HG02840 (cell line): ENCODE data around the gene NLRP1.

Experiments
- ATAC-seq: cut with Tn5 transposase; IDR thresholded peaks from one replicate; pipeline ENCODE4 v1.9.1; 2021; ENCODE audit warnings: mild to moderate bottlenecking, moderate library complexity, moderate number of reproducible peaks; ENCODE audit not compliant: unreplicated experiment, low FRiP score

The NLRP1 gene

DNA sequence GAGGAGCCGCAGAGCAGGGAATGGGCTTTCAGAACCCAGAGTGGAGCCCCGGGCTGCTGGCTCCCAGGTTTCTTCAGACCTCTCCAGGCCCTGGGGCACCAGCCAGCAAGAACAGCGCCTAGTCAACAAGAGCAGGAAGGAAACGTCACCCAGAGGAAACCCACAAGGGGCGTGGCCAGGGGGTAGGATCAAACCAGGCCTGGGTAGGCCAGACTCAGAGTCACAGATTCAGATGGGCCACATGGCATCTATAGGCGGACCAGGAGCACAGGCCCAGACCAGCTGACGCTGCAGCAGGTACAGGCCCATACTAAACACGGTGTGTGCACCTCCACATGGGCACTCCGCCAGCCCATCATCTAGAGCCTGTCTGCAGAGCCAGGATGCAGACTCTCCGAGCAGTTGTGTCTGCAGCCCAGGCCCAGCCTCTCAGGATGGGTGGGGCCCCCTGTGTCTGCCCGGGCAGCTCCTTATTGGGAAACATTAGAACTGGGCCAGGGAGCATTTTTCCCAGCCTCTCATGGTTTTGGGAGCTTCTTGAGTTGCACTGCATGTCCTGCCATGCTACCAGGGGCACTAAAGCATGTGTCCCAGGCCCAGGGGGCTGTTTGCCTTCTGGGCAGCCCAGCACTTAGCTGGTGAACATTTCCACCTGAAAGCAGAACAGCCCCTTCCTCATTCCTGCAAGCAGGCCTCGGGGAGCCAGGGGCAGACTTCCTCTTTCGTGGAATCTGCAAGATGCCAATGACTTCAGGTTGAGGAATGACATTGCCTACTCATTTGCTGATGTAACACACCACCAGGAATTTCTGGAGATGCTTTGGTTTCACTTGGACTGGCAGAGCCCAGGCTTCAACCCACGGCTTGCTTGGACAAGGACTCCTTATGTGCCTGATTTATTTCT is at the start of gene NLRP1:
NLRP1 (minus strand) TSS at position 127 of the 904 bp plus-strand sequence. CDS start 552 bp downstream, outside the sequence.
- peak; percentile 83 for ATAC-seq

DNA sequence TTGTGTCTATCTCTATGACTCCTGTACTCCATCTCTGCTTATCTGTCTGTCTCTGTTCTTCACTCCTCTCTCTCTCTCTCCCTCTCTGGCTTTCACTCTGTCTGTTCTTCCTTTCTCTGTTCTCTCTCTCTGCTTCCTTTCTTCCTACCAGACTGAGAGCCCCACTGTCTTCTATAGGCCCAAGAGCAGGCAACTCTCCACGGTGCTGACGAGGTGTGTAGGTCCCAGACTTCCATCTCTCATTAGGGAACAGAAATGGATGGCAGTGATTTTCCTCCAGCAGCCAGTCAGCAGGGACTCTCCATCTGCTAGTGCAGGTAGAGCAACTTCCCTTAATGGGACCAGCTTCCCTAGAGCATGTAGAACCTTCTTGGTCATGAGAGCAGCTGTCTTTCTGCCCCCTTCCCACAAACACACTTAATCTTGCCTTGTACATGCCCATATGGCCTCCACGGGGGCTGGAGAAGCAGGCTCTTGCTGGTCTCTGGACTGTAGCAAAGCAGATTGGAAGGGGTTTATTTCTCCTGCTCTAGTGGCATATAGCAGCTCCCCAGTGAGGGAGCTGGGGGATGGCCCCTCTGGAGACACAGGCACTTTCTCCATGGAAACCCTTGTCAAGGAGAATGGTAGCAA is 47.8 kb upstream of the NLRP1 start:
- ATAC-seq, result no peak

DNA sequence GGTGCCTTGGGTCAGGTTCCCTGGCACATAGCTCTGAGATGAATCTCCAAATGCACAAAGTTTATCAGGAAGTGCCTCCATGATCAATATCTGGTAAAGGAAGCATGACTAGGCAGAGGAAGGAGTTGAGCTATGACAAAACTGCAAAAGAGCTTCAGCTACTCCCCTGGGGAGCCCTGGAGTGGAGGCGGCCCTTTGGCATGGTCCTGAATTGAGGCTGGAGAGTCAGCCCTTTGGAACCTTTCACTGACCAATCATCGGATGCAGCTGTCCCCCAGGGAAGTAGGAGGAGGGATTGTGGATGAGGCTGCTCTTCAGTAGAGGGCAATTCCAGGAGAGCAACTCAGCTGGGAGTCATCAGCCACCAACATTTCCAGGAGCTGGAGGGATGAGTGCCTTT is 46.1 kb upstream of the NLRP1 start:
- no peak for ATAC-seq

DNA sequence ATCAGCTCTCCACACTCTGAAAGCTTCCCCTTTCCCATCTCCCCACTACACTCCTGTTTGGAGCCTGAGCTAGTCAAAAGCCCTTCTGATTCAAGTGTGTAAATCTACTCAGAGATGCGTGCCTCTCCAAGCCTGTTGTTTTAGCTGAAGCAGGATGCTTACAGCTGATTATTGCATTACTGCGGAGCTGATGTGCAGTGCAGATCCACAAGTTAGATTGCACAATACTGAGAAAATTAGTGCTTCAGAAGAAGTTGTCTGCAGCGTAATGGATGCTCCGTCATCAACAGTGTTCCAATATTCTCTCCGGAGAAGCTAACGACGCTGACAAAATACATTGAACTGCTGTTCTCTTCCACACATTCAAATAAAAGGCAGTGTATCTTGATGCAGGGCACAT is 44.8 kb upstream of the NLRP1 start:
- no peak for ATAC-seq

DNA sequence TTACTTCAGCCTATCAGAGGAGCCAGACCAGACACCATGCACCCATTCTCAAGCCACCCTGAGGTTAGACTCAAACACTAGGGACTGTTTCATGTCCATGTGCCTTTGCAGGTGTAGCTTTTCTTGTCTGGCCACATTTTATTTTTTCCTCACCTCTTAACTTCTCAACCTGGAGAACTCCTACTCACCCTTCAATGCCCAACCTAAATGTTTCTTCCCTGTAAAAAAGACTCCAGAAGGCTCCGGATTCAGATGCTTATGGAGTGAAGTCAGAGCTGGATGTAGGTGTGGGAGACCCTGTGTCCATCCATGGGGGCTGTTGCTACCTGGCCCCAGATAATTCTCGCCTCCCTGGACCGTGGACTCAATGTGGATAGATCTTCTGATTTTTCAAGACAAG is 44.0 kb upstream of the NLRP1 start:
- no peak for ATAC-seq

DNA sequence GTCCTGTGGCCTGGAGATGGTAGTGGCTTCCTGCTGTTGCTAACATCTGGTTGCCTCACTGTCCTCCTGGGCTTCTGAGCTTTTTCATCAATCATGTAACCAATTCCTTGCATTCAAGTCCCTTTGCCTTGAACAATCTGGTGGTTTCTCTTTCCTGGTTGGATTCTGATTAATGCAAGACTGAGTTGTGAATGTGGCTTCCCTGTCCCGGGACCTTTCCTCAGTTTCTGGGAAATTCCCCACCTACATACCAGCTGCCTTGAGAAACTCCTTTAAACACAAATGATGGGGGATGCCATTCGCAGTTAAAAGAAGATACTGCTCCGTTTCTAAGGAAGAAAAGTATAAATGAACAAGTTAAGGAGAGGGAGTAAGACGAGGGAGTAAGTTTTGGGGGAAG is 39.9 kb upstream of the NLRP1 start:
- ATAC-seq, result no peak

DNA sequence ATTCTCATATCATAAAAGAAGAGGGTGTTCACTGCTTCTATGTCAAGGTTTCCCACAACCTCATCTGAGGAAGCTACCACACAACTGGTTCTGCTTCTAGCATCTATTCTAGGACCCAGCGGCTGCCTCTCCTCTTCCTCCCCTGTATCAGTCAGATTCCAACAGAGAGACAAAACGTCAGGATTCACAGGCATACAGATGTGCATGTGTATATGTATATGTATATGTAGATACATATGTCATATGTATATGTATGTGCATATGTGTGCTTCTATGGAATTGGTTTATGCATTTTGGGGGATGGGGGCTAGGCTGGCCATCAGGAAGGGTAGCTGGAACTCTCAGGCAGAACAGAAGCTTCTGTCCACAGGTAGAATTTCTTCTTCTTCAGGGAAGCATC is 37.4 kb upstream of the NLRP1 start:
- no peak for ATAC-seq

DNA sequence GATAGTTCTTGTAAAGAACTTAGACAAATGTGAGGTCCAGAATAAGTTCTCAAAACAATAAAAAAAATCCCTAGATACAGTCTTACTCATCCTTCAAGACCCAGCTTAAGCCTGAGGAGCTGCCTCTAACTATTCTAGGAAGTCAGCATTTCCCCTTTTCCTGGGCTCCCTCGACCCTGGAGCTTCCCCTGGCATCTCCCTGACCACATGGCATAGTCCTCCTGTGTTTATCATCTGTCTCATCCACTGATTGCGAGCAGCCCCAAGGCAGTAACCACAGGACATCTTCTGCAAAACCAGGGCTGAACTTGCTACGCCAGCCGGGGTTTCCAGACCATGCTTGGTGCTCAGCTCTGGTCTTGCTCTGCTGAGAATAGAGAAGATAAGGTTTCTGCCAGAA is 36.7 kb upstream of the NLRP1 start:
- ATAC-seq, result no peak

DNA sequence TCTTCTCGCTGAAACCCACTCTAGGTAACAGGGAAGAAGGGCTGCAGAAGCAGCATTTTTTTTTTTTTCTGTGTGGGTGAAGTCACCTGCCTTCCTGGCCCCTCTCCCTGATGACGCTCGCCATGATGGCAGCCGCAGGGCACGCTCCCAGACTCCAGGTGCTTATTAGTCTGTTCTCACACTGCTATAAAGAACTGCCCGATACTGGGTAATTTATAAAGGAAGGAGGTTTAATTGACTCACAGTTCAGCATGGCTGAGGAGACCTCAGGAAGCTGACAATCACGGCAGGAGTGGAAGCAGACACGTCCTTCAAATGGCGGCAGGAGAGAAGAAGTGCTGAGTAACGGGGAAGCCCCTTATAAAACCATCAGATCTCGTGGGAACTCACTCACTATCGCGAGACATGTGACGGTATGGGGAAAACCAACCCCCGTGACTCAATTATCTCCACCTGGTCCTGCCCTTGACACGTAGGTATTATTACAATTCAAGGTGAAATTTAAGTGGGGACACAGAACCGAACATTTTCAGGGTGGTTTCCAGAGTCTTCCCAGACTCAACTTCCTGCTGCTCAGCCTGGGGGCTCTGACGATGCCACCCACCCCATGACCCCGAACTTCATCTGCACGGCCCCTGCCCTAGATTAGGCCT is 34.9 kb upstream of the NLRP1 start:
- no peak for ATAC-seq

DNA sequence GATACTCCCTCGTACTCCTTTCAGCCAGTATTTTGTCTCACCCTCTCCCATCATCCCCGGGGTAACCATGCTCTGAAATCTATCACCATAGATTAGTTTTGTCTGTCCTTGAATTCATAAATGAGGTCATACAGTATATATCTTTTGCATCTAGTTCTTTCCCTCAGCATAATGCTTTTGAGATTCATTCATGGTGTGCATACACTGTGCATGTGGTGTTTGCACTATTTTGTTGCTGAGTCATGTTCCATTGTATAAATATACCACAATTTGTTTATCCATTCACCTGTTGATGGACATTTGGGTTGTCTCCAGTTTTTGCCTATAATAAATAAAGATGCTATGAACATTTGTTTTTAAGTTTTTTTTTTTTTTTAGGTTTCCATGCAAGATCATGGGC is 34.2 kb upstream of the NLRP1 start:
- no peak for ATAC-seq

DNA sequence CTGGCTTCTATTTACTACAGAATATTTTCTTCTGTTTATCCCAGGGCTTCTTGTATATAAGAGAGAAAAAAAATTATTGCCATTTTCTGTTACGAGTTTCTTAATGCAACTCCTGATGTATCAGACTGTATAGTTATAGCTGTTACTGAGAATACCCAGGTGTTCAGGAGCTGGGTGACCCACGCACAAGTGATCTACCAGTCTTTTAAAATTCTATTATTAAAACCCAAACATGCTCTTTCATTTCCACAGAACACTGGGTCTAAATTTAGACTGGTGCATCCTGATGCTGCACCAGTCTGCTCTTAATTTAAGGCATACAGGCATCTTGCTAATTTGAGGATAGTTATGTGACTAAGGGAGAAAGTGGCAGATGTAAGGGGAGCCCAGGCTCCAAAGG is 31.2 kb upstream of the NLRP1 start:
- no peak for ATAC-seq

DNA sequence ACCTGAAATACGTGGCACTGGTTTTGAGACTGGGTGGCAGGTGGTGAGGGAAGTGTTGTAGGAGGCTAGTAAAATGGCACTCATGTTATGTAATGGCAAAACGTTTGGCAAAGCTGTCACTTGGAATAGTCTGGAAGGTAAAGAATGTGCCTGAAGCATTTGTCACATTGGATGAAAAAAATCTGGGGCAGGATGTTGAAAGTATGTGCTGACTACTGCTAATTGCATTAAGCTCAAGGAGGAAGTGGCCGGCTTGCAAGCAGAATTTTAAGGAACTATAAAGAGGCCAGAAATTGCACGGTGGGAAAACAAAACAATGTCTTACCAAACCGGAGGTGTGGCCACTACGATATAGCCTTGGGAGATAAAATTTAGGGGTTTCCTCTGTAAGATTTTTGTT is 26.6 kb upstream of the NLRP1 start:
- no peak for ATAC-seq

DNA sequence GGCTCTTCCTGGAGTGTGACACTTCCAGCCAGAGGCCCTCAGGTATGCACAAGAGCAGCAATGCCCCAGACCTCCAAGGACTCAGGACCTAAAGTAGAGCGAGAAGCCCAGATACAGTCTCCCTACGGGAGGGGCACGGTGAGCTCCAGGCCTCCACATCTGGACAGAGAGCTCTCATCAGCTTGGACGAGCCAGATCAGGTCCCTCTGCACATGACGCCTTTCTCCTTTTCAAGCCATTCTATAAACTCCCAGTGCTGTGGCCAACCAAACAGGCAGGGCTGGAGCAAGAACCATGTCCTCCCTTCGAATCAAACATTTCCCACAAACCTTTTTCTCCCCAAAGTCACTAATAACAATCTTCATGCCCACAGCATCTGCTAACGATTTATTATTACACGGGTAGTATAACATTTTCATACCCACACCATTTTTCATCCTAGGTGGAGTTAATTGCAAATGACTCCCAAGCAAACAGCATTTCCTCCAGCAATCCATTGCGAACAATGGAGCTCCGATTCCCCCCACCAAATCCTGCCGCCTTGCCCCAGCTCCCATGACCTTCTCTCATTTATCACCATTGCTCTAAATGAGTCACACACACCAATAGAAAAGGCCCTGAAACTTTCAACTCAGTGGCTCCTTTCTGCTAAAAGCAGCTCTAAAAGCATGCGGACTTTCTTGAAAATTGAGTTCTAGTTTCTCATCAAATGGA is 24.2 kb upstream of the NLRP1 start:
- no peak for ATAC-seq

DNA sequence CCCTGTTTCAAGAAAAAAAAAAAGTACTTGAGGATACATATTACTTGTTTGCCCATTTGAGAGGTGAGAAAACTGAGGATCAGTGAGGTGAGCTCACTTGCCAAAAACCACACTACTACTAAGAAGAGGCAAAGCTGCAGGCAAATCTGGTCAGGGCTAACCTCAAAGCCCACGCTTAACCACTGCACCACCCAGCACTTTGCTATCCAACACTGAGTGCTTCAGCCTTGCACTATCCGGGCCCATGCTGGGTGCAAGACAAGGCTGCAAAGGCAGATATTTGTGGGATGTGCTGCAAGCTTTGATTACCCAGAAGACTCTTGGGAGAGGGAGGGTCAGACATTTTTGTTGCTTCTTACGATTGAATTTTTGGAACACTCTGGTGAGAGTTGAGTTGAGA is 23.6 kb upstream of the NLRP1 start:
- ATAC-seq, result no peak

DNA sequence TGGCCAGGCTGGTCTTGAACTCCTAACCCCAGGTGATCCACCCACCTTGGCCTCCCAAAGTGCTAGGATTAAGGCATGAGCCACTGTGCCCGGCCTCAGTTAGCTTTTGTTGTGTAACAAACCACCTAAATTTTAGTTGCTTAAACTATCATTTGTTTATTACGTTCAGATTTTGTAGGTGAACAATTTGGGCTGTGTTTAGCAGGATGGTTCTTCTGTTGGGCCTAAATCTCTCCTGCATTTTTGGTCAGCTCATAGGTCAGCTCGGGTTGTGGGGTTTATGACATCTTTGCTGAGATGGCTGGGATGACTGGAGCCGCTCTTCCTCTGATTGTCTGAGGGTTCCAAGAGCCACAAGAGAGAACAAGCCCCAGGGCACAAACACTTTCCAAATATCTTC is 21.1 kb upstream of the NLRP1 start:
- no peak for ATAC-seq

DNA sequence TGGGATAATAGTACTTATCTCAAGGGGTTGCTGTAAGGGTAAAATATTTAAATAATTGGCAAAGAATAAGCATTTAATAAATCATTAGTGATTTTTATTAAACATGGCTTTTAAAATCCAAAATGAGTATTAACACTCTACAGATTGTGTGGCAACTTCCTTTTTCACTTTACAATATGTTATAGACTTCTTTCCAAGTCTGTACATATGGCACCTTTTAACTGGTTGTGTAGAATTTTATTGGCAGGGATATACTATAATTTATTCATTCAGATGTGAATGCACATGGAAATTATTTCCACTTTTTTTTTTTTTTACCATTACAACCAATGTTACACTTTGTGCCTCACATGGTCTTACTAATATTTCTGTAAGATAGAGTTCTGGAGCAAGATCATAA is 15.7 kb upstream of the NLRP1 start:
- ATAC-seq, result no peak

DNA sequence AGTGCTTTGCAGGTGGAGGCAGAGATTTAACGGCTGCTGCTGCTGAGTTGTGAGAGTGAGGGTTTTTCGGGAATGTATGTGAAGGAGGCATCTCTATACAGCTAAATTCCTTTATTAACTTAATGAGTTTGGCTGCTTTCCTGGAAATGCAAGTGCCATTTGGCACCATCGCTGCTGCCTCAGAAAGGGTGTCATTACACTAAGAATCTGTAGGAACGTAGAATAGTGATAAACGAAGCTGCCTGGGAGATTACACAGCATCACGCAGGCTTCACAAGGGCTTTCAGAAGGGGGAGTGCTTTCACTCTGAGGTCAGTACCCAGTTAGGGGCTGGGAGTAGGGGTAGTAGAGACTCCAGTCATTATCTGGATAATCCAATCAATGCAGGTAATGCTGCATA is 14.1 kb upstream of the NLRP1 start:
- ATAC-seq, result no peak

DNA sequence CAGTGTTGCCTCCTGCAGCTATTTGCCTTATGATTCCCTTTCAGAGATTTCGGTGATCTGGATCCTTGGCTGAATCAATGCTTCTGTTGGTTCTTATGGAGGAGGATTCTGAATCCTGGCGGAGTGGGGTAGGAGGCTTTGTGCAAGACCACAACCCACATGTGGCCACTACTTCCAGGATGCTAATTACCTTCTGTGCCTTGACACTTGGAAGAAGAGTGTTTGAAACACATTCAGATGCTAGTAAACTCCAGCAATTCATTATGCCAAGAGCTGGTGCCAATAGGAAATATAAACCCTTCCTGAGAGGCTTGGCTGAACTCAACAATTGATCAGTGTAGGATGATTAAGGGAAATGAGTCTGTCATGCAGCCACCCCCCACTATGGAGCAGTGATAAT is 12.1 kb upstream of the NLRP1 start:
- ATAC-seq, result no peak

DNA sequence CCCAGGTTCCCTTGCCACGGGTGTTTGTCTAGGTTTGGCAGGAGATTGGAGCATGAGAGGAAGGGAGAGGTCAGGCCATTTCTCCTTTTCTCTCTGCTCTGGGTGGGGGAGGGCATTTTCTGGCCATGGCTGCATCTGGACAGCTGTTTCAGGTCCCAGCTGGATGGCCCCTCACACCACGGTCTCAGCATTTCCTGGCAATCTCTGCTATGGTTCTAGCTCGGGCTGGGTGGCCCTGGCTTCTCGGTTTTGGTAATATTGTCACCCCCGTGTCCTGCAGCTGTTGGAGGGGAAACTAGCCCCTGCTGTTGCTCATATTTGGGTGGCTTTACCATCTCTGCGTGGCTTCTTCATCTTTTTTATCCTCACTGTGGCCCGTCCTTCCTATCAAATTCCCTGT is 11.5 kb upstream of the NLRP1 start:
- ATAC-seq, result no peak

DNA sequence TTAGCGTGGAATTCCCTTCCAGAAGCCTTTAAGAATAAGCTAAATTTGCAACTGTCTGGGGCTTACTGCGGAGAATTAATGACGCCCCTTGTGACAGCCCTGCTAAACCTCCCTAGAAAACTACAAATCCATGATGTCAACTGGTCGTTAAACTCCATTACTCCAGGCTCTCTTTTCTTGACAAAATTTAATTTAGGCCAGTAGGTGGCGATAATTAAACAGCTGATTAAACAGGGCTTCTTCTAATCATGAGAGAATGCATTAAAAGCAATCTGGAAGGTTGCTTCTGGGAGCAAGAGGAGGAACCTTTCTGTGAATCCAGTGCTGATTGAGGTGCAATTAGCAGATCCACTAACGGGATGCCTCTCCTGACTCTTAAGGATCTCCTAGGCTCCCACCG is 8.1 kb upstream of the NLRP1 start:
- ATAC-seq, result no peak

DNA sequence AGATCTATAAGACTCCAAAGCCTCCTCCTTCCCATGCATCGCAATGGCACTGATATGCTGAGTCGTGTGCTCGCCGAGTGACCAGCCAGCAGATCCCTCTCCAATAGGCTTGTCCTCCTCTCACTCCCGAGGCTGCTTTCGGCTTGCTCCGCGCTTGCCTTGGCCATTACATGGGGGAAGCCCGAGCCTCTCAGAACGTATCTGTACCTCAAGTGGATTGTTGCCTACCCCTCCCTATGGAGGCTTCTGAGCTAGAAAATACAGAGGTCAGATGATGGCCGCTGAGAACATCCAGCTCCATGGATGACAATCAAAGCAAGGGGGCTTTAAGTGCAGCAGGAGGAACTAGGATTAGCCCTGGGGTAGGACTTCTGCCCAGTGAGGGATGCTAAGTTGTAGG is 7.7 kb upstream of the NLRP1 start:
- no peak for ATAC-seq
